KOPT-K1 (cell line): ENCODE results near the gene UNC13A.

ENCODE experiments used
- H3K27ac ChIP-seq: fragments of 200-600 bp; sonication (generic); 2 replicates; pipeline ENCODE4 v1.5.1; 2016; ENCODE audit warnings: antibody characterized with exemption, mild to moderate bottlenecking, low read depth, low read length; ENCODE audit not compliant: poor library complexity, severe bottlenecking
- H3K36me3 ChIP-seq: fragments of 200-600 bp; sonication (generic); 2 replicates; pipeline ENCODE4 v1.5.1; 2017; ENCODE audit warnings: antibody characterized with exemption, mild to moderate bottlenecking, low read length, moderate library complexity; ENCODE audit not compliant: insufficient read depth
- H3K9me3 ChIP-seq: fragments of 200-600 bp; sonication (generic); 2 replicates; pipeline ENCODE4 v1.5.1; 2017; ENCODE audit warnings: antibody characterized with exemption, low read length, mild to moderate bottlenecking; ENCODE audit not compliant: insufficient read depth, poor library complexity, severe bottlenecking

UNC13A gene

DNA sequence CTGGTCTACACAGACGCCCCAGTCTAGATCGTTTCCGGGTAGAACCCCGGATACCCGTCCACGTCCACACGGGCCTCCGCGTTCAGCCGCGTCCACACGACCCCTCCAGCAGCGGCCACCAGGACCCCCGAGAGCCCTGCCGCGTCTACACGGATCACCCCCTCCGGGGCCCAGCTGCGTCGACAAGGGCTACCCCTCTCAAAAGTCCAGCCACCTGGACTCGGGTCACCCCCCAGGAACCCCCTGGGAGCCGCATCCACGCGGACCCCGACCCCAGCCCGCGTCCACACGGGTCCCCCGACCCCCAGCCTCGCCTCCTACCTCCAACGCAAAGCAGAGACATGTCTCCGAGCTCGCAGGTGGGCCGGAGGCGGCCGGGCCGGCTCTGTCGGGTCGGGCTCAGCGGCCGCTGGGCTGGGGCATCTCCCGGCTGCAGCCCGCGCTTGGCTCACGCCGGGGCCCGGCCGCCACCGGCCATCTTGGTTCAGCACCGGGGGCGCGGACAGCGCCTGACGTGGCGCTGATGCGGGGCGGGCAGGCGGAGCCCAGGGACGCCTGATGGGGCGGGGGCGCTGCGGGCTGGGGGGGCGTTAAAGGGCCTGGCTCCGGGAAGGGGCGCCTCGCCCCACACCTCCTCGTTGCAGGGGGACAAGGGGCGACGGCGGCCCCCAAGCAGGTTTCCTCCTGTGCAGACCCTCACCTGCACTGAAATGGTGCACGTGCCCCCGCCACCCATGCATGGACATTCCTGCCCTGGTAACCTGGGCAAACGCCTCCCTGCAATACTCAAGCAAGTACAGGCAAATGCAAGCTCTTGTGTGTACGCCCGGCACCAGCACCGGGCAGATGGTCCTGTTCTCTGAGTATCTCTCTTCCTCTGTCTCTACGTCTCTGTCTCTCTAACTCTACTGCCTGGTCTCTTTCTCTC lies at the start of gene UNC13A:
TSS of gene UNC13A (minus strand) at position 498 of the 928 bp plus-strand sequence. CDS start at position 343, 155 bp downstream.
- no peak within 1 kb of the TSS for H3K27ac ChIP-seq
- no peaks in the 10 kb centered on the region for H3K36me3 ChIP-seq
- H3K9me3 ChIP-seq: no peaks in the 10 kb centered on the region

DNA sequence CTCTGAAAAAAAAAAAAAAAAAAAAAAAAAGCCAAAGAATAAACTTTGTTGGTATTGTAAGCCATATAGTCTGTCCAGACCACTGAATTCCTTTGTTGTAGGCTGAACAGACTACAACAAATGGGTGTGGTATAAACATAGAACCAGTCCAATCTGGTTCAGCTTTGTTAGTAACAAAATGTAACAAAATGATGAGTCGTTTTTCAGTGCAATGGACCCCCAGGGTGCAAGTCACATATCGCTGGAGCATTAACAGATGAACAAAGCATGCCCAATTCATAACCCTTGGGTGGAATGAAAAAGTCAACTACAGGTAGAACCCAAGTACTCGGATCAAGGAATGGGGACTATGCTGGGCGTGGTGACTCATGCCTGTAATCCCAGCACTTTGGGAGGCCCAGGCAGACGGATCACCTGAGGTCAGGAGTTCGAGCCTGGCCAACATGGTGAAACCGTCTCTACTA lies 49.6 kb upstream of the UNC13A start:
- Histone ChIP-seq H3K36me3 (peaks cover 59% of the 10 kb centered on the region), H3K9me3 (no peaks in the 10 kb centered on the region), H3K27ac (no peak overlapping the region)

DNA sequence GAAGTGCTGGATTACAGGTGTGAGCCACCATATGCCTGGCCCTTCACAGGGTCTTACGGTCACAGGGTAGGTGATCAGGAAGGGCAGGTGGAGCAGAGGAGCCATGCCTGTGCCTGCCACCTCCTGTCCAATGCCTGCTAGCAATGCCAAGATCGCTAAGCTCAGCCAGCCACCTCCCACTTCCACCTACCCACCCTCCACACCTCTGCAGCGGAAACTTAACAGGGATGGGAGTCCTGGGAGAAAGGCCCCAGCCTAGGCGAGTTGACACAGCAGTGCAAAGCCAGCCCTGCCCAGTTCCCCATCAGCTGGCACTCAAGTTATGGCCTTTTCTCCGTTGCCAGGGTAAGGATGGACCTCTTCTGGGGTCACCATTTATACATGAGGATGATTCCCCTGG lies 47.3 kb upstream of the UNC13A start:
- Histone ChIP-seq H3K36me3 (peaks cover 83% of the 10 kb centered on the region), H3K9me3 (no peaks in the 10 kb centered on the region), H3K27ac (no peak overlapping the region)

DNA sequence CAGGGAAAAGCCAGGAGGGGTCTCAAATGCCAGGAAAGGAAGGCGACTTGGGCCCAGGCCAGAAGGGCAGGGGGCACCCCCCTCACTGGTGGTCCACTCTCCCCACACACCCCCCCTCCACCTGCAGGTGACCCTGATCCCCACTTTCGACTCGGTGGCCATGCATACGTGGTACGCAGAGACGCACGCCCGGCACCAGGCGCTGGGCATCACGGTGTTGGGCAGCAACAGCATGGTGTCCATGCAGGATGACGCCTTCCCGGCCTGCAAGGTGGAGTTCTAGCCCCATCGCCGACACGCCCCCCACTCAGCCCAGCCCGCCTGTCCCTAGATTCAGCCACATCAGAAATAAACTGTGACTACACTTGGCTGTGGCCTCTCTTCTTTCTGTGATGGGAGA lies 46.0 kb upstream of the UNC13A start:
- H3K36me3 ChIP-seq: peaks cover 95% of the 10 kb centered on the region
- no peaks in the 10 kb centered on the region for H3K9me3 ChIP-seq
- no peak overlapping the region for H3K27ac ChIP-seq

DNA sequence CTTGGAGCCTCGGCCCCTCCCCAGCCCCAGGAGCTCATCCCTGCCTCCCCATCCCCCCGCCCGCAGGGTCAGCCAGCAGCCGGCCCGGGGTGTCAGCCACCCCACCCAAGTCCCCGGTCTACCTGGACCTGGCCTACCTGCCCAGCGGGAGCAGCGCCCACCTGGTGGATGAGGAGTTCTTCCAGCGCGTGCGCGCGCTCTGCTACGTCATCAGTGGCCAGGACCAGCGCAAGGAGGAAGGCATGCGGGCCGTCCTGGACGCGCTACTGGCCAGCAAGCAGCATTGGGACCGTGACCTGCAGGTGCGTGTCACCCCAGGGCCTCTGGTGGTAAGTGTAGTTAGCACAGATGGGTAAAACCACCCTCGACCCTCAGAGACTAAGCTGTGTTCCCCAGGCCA lies 45.0 kb upstream of the UNC13A start:
- Histone ChIP-seq H3K9me3 (no peaks in the 10 kb centered on the region), H3K36me3 (peaks cover 99% of the 10 kb centered on the region), H3K27ac (no peak overlapping the region)

DNA sequence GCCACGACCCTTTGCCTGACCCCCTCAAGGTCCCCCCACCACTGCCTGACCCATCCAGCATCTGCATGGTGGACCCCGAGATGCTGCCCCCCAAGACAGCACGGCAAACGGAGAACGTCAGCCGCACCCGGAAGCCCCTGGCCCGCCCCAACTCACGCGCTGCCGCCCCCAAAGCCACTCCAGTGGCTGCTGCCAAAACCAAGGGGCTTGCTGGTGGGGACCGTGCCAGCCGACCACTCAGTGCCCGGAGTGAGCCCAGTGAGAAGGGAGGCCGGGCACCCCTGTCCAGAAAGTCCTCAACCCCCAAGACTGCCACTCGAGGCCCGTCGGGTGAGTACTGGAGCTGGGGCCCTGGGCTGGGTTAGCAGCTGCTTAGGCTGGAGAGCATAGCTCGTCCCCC lies 39.7 kb upstream of the UNC13A start:
- no peak overlapping the region for H3K27ac ChIP-seq
- H3K9me3 ChIP-seq: no peaks in the 10 kb centered on the region
- peaks cover 97% of the 10 kb centered on the region for H3K36me3 ChIP-seq

DNA sequence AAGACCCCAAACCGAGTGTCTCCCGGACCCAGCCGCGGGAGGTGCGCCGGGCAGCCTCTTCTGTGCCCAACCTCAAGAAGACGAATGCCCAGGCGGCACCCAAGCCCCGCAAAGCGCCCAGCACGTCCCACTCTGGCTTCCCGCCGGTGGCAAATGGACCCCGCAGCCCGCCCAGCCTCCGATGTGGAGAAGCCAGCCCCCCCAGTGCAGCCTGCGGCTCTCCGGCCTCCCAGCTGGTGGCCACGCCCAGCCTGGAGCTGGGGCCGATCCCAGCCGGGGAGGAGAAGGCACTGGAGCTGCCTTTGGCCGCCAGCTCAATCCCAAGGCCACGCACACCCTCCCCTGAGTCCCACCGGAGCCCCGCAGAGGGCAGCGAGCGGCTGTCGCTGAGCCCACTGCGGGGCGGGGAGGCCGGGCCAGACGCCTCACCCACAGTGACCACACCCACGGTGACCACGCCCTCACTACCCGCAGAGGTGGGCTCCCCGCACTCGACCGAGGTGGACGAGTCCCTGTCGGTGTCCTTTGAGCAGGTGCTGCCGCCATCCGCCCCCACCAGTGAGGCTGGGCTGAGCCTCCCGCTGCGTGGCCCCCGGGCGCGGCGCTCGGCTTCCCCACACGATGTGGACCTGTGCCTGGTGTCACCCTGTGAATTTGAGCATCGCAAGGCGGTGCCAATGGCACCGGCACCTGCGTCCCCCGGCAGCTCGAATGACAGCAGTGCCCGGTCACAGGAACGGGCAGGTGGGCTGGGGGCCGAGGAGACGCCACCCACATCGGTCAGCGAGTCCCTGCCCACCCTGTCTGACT lies 39.0 kb upstream of the UNC13A start:
- Histone ChIP-seq H3K27ac (no peak overlapping the region), H3K9me3 (no peaks in the 10 kb centered on the region), H3K36me3 (peaks cover 96% of the 10 kb centered on the region)

DNA sequence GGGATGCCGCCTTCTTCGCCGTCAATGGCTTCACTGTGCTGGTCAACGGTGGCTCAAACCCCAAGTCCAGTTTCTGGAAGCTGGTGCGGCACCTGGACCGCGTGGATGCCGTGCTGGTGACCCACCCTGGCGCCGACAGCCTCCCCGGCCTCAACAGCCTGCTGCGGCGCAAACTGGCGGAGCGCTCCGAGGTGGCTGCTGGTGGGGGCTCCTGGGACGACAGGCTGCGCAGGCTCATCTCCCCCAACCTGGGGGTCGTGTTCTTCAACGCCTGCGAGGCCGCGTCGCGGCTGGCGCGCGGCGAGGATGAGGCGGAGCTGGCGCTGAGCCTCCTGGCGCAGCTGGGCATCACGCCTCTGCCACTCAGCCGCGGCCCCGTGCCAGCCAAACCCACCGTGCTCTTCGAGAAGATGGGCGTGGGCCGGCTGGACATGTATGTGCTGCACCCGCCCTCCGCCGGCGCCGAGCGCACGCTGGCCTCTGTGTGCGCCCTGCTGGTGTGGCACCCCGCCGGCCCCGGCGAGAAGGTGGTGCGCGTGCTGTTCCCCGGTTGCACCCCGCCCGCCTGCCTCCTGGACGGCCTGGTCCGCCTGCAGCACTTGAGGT lies 38.1 kb upstream of the UNC13A start:
- Histone ChIP-seq H3K9me3 (no peaks in the 10 kb centered on the region), H3K27ac (no peak overlapping the region), H3K36me3 (peaks cover 96% of the 10 kb centered on the region)

DNA sequence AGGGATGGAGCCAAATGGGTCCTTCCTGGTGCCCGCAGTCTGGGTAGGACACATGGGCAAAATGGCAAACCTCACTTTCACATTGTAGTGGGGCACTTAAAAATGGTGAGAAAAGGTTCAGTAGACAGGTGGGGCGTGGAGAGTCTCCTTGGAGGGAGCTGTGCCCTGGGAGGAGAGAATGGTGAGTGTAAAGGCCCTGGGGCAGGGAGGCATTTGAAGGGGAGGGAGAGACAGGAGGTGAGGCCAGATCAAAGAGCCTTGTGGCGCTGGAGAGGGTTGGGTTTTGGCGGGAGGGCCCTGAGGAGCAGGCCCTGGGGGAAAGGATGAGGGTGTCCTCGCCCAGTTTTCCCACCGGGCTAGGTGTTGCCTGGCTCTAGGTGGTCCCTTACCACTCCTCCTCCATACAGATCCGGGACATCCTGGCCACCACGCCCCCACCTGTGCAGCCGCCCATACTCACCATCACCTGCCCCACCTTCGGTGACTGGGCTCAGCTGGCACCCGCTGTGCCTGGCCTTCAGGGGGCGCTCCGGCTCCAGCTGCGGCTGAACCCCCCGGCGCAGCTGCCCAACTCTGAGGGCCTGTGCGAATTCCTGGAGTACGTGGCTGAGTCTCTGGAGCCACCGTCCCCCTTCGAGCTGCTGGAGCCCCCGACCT lies 37.4 kb upstream of the UNC13A start:
- no peaks in the 10 kb centered on the region for H3K9me3 ChIP-seq
- H3K36me3 ChIP-seq: peaks cover 90% of the 10 kb centered on the region
- no peak overlapping the region for H3K27ac ChIP-seq

DNA sequence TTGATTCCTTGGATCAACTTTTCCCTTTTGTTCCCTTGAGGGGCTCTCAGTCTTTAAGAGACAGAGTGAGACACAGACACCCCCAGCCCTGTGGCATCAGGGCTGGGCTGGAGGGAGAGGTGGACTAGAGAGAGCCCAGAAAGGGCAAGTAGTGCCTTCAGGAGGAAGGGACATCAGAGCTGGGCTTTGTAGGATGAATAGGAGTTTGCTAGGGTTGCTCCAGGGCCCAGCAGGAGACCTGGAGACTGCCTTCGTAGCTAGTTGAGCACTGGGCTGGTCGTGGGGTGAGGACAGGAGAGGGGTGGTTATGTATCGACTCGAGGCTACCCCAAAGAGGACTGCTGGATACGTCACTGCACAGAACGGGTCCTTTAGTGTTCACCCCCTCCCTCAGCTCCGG lies 36.5 kb upstream of the UNC13A start:
- Histone ChIP-seq H3K36me3 (peaks cover 81% of the 10 kb centered on the region), H3K27ac (no peak overlapping the region), H3K9me3 (no peaks in the 10 kb centered on the region)

DNA sequence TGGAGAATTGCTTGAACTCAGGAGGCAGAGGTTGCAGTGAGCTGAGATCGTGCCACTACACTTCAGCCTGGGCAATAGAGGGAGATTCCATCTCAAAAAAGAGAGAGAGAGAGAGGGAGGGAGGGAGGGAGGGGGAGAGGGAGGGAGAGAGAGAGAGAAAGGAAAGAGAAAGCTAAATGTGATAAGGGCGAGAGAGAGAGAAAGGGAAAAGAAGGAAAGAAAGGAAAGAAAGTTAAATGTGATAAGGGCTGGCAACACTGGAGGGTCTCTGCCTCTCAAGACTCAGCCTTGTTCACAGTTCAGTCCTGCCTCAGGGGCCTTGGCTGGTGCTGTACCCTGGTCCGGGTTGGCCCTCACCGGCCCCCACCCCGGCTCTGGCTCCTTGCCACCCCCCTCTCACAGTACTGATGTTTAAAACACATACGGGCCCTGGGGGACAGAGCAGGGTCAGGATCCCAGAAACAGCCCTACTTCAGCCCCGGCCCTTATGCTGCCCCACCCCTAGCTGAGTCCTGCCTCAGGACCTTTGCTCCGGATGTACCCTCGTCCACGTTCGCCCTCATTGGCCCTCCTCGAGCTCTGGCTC lies 34.6 kb upstream of the UNC13A start:
- H3K36me3 ChIP-seq: peaks cover 62% of the 10 kb centered on the region
- no peaks in the 10 kb centered on the region for H3K9me3 ChIP-seq
- no peak overlapping the region for H3K27ac ChIP-seq

DNA sequence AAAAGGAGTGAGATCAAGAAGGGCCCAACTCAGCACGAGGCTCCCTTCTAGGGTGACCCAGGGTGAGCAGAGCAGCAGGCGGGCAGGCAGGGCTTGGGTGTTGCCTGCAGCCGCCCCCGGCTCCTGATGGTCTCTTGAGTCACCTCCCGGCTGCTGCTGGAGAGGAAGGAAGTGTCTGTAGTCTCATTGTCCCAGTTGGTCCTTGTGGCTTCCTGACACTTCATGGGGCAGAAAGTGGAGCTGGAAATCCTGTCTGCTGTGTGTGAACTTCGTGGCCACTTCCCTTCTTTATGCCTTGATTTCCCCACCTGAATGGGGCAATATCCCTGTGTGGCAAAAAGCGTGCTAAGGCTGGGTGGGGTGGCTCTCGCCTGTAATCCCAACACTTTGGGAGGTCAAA lies 33.7 kb upstream of the UNC13A start:
- Histone ChIP-seq H3K27ac (no peak overlapping the region), H3K9me3 (no peaks in the 10 kb centered on the region), H3K36me3 (peaks cover 52% of the 10 kb centered on the region)

DNA sequence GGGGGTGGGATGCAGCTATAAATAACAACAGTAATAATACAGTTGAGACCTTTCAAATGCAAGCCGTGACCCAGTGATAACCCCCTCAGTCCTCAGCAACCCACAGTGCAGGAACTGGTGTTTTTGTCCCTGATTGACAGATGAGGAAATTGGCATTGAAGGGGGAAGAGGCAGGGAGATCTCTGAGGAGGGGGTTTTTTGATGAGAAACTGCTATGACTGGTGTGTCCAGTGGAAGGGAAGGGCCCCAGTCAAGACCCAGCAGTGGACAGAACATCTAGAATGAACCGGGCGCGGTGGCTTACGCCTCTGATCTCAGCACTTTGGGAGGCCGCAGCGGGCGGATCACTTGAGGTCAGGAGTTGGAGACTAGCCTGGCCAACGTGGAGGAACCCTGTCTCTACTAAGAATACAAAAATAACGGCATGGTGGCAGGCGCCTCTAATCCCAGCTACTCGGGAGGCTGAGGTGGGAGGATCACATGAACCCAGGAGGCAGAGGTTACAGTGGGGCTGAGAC lies 33.0 kb upstream of the UNC13A start:
- Histone ChIP-seq H3K9me3 (no peaks in the 10 kb centered on the region), H3K36me3 (peaks cover 46% of the 10 kb centered on the region), H3K27ac (no peak overlapping the region)

DNA sequence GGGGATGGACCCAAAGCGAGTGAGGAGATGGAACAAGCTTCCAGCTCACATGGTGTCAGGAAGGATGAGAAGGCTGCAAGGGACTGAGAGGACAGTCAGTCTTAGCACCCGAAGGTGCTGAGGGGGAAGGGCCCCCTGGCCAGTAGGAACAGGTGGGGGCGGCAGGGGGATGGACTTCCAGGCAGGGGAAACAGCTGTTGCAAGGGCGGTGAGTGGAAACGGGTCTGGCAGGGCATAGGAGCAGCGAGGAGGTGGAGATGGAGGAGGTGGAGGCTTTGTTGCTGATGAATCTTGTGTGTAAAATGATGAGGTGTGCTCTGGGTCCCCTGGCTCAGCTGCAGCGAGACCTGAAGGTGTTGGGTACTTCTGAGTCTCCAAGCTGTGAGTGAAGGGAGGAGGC lies 32.3 kb upstream of the UNC13A start:
- H3K9me3 ChIP-seq: no peaks in the 10 kb centered on the region
- H3K27ac ChIP-seq: peak overlapping the region; percentile 56
- H3K36me3 ChIP-seq: peaks cover 39% of the 10 kb centered on the region
